Caco-2 (cell line): ENCODE data around the gene LYST. TPM values are rescaled to one million over a fixed set of nuclear protein-coding genes. Genes with fewer than 3 reads are reported as not detected.
A peak's percentile ranks its signal among the peaks of the same experiment; 100 is the strongest.

Source experiments
- BruUV-seq: library from RNA; stranded (reverse); fragments of 400-500 nt; replicated peaks from 2 replicates; lab custom pipeline; 2021; lab: Mats Ljungman, UMichigan
- CTCF ChIA-PET: fragments of 300-600 bp; sonication (Branson Sonifier 250); formaldehyde crosslinking; loops from one replicate; lab custom pipeline; 2022; ENCODE audit warnings: antibody characterized with exemption; lab: Charles Lee
- POLR2A ChIA-PET: fragments of 300-600 bp; sonication (Branson Sonifier 250); formaldehyde crosslinking; loops from one replicate; lab custom pipeline; 2022; ENCODE audit warnings: antibody characterized with exemption; lab: Charles Lee
- DNase-seq, 2 experiments: peaks; one replicate each; pipeline versions ENCODE4 v3.0.0 to v3.0.0-alpha.2; 2020 to 2022
- H3K27me3 ChIP-seq: replicated peaks from 2 replicates; pipeline ENCODE4 v1.6.0; 2011; ENCODE audit warnings: low read length; ENCODE audit not compliant: control insufficient read depth, insufficient read depth
- H3K36me3 ChIP-seq: 2 replicates; pipeline ENCODE4 v1.5.1; 2011; ENCODE audit warnings: low read length; ENCODE audit not compliant: control insufficient read depth, insufficient read depth
- H3K4me1 ChIP-seq: fragments of 250-450 bp; sonication (Bioruptor Pico); 2 replicates; pipeline ENCODE4 v1.5.1; 2020; ENCODE audit warnings: mild to moderate bottlenecking
- H3K4me3 ChIP-seq: 2 replicates; pipeline ENCODE4 v1.5.1; 2011; ENCODE audit warnings: low read depth, mild to moderate bottlenecking, control low read depth, low read length
- H3K9me3 ChIP-seq: fragments of 250-450 bp; sonication (Bioruptor Pico); 2 replicates; pipeline ENCODE4 v1.5.1; 2020; ENCODE audit warnings: mild to moderate bottlenecking, moderate library complexity
- H3K27ac Mint-ChIP-seq: one replicate; pipeline ENCODE4 v1.8.0; 2022; ENCODE audit warnings: mixed read lengths; ENCODE audit not compliant: unreplicated experiment
- H3K27me3 Mint-ChIP-seq: one replicate; pipeline ENCODE4 v1.8.0; 2022; ENCODE audit warnings: mixed read lengths; ENCODE audit not compliant: insufficient read depth, unreplicated experiment
- H3K36me3 Mint-ChIP-seq: one replicate; pipeline ENCODE4 v1.8.0; 2022; ENCODE audit warnings: mild to moderate bottlenecking, mixed read lengths; ENCODE audit not compliant: insufficient read depth, unreplicated experiment
- H3K4me1 Mint-ChIP-seq: one replicate; pipeline ENCODE4 v1.8.0; 2022; ENCODE audit warnings: low read depth, mixed read lengths; ENCODE audit not compliant: unreplicated experiment
- H3K4me3 Mint-ChIP-seq: one replicate; pipeline ENCODE4 v1.8.0; 2022; ENCODE audit warnings: mild to moderate bottlenecking, moderate library complexity, mixed read lengths; ENCODE audit not compliant: unreplicated experiment
- H3K9me3 Mint-ChIP-seq: one replicate; pipeline ENCODE4 v1.8.0; 2022; ENCODE audit warnings: mixed read lengths; ENCODE audit not compliant: unreplicated experiment
- intact Hi-C: fragments of 100-400 bp; cut with micrococcal nuclease; formaldehyde crosslinking; loops from one replicate; pipeline ENCODE4 v1.10.0; 2022; ENCODE audit not compliant: unreplicated experiment
- total RNA-seq: library from RNA; stranded (reverse); gene quantifications from 2 replicates; pipeline ENCODE4 v1.2.3, GENCODE V29; 2022
- TF ChIP-seq, protein P1 (sequence below), 2 experiments: fragments of 200-600 bp in 1 of 2; IDR thresholded peaks; 1 replicate in 1 of 2; 2 replicates in 1 of 2; pipeline versions ENCODE4 v1.5.1 to v1.8.0; 2011 to 2022; ENCODE audit warnings: antibody characterized with exemption in 1 of 2, control low read depth in 1 of 2, inconsistent platforms in 1 of 2, low read depth in 1 of 2, low read length in 1 of 2, mild to moderate bottlenecking in 1 of 2, moderate library complexity in 1 of 2; ENCODE audit not compliant: insufficient read depth in 1 of 2, severe bottlenecking in 1 of 2, unreplicated experiment in 1 of 2

The LYST gene
- total RNA-seq, 1 experiment from 2014 or later: 5.6 TPM

DNA sequence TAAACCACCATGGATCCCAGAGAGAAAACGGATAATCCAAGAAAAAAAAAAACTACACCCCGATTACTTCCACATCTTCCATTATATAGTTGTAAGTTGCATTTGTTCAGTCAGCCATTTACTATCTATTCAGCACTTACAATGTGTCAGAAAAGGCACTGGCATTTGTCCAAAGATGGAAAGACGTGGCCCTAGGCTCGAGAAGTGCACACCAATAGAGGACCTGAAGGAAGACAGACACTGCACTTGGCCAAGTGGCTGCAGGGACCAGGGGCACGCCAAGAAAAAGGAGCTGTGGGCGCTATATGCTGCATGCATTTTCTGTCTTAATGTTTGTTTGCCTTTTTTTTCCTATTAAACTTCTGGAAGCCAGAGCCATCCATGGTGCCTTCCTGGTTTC lies 45.2 kb upstream of the LYST start:
- H3K27me3 Mint-ChIP-seq: no peaks in the 10 kb centered on the region
- Histone ChIP-seq H3K4me3 (no peak overlapping the region), H3K27me3 (no peaks in the 10 kb centered on the region), H3K36me3 (no peaks in the 10 kb centered on the region), H3K4me1 (peaks cover 5% of the 10 kb centered on the region), H3K9me3 (no peaks in the 10 kb centered on the region)
- ChIA-PET POLR2A (no interaction called here), CTCF (no interaction called here)
- intact Hi-C loops: no loop called here
- no TSS peak for BruUV-seq
- no peaks in the 10 kb centered on the region for H3K36me3 Mint-ChIP-seq
- H3K4me1 Mint-ChIP-seq: peaks cover 9% of the 10 kb centered on the region
- H3K4me3 Mint-ChIP-seq: no peak overlapping the region
- TF ChIP-seq, protein P1, sequence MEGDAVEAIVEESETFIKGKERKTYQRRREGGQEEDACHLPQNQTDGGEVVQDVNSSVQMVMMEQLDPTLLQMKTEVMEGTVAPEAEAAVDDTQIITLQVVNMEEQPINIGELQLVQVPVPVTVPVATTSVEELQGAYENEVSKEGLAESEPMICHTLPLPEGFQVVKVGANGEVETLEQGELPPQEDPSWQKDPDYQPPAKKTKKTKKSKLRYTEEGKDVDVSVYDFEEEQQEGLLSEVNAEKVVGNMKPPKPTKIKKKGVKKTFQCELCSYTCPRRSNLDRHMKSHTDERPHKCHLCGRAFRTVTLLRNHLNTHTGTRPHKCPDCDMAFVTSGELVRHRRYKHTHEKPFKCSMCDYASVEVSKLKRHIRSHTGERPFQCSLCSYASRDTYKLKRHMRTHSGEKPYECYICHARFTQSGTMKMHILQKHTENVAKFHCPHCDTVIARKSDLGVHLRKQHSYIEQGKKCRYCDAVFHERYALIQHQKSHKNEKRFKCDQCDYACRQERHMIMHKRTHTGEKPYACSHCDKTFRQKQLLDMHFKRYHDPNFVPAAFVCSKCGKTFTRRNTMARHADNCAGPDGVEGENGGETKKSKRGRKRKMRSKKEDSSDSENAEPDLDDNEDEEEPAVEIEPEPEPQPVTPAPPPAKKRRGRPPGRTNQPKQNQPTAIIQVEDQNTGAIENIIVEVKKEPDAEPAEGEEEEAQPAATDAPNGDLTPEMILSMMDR (IDR thresholded peaks at IDR 0.05; ENCODE audit: insufficient read depth in 1 of 2, low read depth in 1 of 2, low read length in 1 of 2, severe bottlenecking in 1 of 2, unreplicated experiment in 1 of 2): no peak
- H3K27ac Mint-ChIP-seq: no peak overlapping the region
- no peak for DNase-seq
- H3K9me3 Mint-ChIP-seq: no peaks in the 10 kb centered on the region

DNA sequence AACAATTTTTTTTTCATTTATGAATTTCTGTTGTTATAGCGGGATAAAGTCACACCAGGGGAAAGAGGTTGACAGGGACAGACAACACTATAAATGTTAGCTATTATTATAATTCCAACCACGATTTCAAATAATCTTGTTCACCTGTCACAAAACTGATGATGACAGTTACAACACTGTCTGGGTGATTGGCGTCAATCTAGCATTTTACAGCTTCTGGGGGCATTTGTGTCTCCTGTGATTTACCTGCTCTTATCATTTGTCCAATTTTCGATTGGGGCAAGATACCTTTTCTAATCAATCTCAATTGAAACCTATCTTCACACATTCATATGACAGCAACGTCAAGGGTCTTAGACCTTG lies 44.6 kb upstream of the LYST start:
- BruUV-seq: no TSS peak
- peaks cover 5% of the 10 kb centered on the region for H3K4me1 ChIP-seq
- Mint-ChIP-seq H3K9me3 (no peaks in the 10 kb centered on the region), H3K4me1 (peaks cover 9% of the 10 kb centered on the region), H3K27me3 (no peaks in the 10 kb centered on the region), H3K36me3 (no peaks in the 10 kb centered on the region), H3K4me3 (no peak overlapping the region), H3K27ac (no peak overlapping the region)
- intact Hi-C loops: no loop called here
- CTCF ChIA-PET: no interaction called here
- TF ChIP-seq, protein P1 (IDR thresholded peaks at IDR 0.05; ENCODE audit: insufficient read depth in 1 of 2, low read depth in 1 of 2, low read length in 1 of 2, severe bottlenecking in 1 of 2, unreplicated experiment in 1 of 2): no peak
- no peaks in the 10 kb centered on the region for H3K36me3 ChIP-seq
- no peaks in the 10 kb centered on the region for H3K9me3 ChIP-seq
- no peak for DNase-seq
- no peaks in the 10 kb centered on the region for H3K27me3 ChIP-seq
- POLR2A ChIA-PET: no interaction called here
- H3K4me3 ChIP-seq: no peak overlapping the region

- BruUV-seq: no TSS peak
- TF ChIP-seq, protein P1 (IDR thresholded peaks at IDR 0.05; ENCODE audit: insufficient read depth in 1 of 2, low read depth in 1 of 2, low read length in 1 of 2, severe bottlenecking in 1 of 2, unreplicated experiment in 1 of 2): no peak
- DNase-seq: peak; percentile 38 to 54
- peaks cover 5% of the 10 kb centered on the region for H3K4me1 ChIP-seq
- no peaks in the 10 kb centered on the region for H3K9me3 ChIP-seq
- Mint-ChIP-seq H3K36me3 (no peaks in the 10 kb centered on the region), H3K27ac (no peak overlapping the region), H3K4me3 (no peak overlapping the region), H3K9me3 (no peaks in the 10 kb centered on the region), H3K4me1 (peaks cover 9% of the 10 kb centered on the region), H3K27me3 (no peaks in the 10 kb centered on the region)
- H3K4me3 ChIP-seq: no peak overlapping the region
- H3K27me3 ChIP-seq: no peaks in the 10 kb centered on the region
- POLR2A ChIA-PET: no interaction called here
- H3K36me3 ChIP-seq: no peaks in the 10 kb centered on the region
- intact Hi-C loops: no loop called here
- CTCF ChIA-PET: no interaction called here
These were observed 43.9 kb upstream of the LYST start for GRCh38 chr1:235910357-235911299.
